Measurements from ENCODE around the gene SYNE1.
"Not testable (repeated sequence)": the region's sequence is repeated elsewhere in the genome, so short reads cannot be mapped to it uniquely, and the experiment has no call there.

The SYNE1 gene

DNA sequence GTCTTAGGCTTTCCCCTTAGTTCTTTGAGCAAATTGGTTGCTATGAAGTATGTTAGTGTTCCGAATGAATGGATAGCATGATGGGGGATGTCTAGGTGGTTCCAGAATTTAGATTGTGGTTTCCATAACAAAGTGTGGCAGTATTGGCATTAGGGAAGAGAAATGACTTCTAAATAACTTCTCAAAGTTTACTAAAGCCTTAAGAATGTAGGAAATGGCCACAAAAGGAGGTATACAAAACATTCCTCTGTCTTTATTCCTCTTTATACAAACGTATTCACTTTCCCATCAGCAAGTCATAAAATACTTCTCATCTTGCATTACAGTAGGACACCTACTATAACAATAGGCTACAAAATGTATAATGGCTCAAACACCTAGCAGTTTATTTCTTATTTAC, 550.1 kb downstream of the SYNE1 start:
- no peak for DNase-seq

DNA sequence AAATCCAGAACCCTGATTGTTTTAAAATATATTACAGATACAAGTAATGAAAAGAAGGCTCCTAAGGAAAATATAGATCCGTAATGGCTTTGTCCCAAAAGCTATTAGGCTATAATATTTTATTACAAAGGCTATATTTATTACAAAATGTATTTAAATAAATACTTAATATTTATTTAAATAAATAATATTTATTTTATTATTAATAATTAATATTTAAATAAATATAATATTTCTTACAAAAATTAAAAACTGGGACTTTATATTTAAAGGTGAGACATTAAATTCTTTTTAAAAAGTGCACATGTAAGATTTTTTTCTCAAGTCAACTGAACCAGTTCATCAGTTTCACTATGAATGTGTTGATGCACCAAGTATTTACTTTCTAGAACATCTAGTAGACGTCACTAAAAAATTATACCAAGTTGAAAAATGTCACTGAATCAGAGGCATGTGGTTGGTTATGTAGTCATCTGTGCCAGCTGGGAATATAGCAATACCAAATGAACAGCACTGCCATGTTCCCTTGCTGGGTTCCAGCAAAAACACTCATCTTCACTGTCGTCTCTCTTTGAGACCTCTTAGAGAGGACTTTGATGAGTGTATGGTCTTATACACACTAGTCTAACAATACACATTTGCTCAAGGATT, 550.8 kb downstream of the SYNE1 start:
- DNase-seq = no peak

DNA sequence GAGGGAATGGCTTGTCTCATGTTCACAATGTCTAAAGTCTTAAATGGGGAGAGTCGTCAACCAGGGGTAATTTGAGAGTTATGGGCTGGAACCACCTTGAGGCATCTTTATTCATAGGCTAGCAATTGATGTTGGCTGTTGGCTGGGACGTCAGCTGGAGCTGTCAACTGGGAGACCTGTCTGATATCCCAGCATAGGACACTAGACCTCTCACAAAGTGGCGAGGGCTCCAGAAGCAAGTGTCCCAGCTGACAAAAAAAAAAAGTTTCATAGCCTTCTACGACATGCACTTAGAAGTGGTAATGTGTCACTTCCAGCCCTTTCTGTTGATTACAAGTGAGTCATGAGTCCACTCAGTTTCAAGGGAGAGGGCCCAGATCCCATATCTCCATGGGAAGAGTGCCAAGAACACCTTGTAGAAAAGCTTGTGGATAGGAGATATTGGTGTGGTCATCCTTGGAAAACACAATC, 551.7 kb downstream of the SYNE1 start:
- DNase-seq = no peak

DNA sequence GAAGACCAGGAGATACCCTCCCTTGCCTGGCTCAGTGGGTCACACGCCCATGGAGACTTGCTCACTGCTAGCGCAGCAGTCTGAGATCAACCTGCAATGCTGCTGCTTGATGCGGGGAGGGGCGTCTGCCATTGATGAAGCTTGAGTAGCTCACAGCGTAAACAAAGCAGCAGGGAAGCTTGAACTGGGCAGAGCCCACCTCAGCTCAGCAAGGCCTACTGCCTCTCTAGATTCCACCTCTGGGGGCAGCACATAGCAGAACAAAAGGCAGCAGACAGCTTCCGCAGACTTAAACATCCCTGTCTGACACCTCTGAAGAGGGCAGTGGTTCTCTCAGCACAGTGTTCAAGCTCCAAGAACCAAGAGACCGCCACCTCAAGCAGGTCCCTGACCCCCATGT, 558.4 kb downstream of the SYNE1 start:
- DNase-seq = no peak

DNA sequence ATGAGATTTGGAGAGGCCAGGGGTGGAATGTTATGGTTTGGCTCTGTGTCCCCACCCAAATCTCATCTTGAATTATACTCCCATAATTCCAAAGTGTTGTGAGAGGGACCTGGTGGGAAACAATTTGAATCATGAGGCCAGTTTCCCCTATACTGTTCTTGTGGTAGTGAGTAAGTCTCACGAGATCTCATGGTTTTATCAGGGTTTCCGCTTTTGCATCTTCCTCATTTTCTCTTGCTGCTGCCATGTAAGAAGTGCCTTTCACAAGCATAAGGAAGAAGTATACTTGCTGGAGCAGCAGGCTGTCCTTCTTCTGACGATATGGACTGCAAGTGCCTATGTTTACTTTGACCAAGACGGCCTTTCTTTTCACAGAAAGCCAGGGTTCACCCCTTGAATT, 559.2 kb downstream of the SYNE1 start:
- DNase-seq = no peak

DNA sequence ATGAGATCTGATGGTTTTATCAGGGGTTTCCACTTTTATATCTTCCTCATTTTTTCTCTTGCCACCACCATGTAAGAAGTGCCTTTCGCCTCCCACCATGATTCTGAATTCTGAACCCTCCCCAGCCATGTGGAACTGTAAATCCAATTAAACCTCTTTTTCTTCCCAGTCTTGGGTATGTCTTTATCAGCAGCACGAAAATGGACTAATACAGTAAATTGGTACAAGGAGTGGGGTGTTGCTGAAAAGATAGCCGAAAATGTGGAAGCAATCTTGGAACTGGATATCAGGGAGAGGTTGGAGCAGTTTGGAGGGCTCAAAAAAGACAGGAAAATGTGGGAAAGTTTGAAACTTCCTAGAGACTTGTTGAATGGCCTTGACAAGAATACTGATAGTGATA, 560.9 kb downstream of the SYNE1 start:
- DNase-seq = not testable (repeated sequence)

DNA sequence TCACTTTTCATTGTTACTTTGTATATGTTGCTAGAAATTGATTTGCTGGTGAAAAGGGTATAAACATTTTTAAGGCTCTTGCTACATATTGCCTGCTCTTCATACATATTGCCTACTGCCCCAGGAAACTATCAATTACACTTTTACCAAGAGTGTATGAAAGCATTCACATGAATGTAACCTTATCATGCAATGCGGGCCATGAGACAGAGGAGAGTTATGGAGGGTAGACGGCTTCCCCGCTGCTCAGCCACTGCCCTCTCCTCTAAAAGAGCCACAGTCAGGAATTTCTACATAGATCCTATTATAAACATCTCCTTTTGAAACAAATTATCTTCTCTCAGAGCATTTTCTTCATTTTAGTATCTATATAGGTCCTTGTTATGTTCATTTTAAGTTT, 565.3 kb downstream of the SYNE1 start:
- no peak for DNase-seq
